ENCODE results near the gene ZNF441. TPM values are rescaled to one million over a fixed set of nuclear protein-coding genes. Genes with fewer than 3 reads are reported as not detected.

ZNF441 gene
- total and polyA plus RNA-seq, 2 of the 4 experiments (the other 2 are of a cell fraction): 2.8 to 9.7 TPM

DNA sequence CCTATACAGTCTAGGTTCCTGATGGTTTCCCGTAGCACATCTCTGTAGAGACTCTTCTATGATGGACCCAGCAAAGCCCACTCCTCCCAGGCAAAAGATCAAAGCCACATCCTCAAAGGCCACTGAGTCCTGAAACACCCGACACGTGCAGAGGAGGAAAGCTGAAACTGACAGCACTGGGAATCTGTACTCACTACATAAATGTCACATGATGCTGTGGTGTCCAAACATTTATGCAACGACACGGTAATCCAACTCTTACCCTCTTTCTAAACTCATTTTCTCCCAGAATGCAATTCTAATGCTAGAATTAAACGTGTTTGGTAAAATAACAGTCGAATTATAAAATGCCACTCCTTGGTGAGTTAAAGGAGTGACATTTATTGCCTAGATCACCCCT is 7.0 kb upstream of the ZNF441 start:
- intact Hi-C loops (cut with micrococcal nuclease): no loop called here

More for the DNA sequence above, 7.0 kb upstream of the ZNF441 start:
- peaks cover 9% of the 10 kb centered on the region; the same call in 1 of the 2 replicates for H3K9me3 ChIP-seq (ENCODE audit: control insufficient read depth, insufficient read depth, low read length)
- no peak overlapping the region for H3K23ac ChIP-seq (ENCODE audit: low read depth, low read length)
- no peaks in the 10 kb centered on the region for H4K20me1 ChIP-seq (ENCODE audit: insufficient read depth, low read length)
- no CpG with 5 or more reads among the region's 7 CpGs for WGBS, 2 experiments (ENCODE audit: extremely low coverage in 2 of 2, insufficient read length in 1 of 2)
- no peak overlapping the region for H3K14ac ChIP-seq (replicated peaks; ENCODE audit: low read depth, low read length)
- no peak overlapping the region for H2BK15ac ChIP-seq (ENCODE audit: low read depth, low read length)
- H2AFZ ChIP-seq (replicated peaks; ENCODE audit: low read length, poor library complexity): no peak overlapping the region
- H3K27me3 ChIP-seq (ENCODE audit: control insufficient read depth, insufficient read depth, low read length): no peaks in the 10 kb centered on the region
- no peak overlapping the region for H4K5ac ChIP-seq (ENCODE audit: low read depth, low read length)
- no peak overlapping the region for H4K8ac ChIP-seq (ENCODE audit: low read depth in 2 of 2, low read length in 2 of 2)
- DNase-seq: no peak
- no peak overlapping the region for H2AK5ac ChIP-seq (ENCODE audit: low read depth, low read length)
- H2BK120ac ChIP-seq (ENCODE audit: low read depth, low read length): no peak overlapping the region
- no peak overlapping the region for H3K4me2 ChIP-seq (ENCODE audit: low read depth, low read length)
- no peak overlapping the region for H2AK9ac ChIP-seq (replicated peaks; ENCODE audit: low read depth, low read length, poor library complexity)
- BruUV-seq (replicated peaks): no TSS peak
- no peaks in the 10 kb centered on the region for H3K36me3 ChIP-seq (ENCODE audit: control insufficient read depth, insufficient read depth, low read length)
- no peaks in the 10 kb centered on the region for H3K9me1 ChIP-seq (ENCODE audit: insufficient read depth, low read length)
- no peak overlapping the region for H3K4ac ChIP-seq (ENCODE audit: low read depth, low read length)
- dilution Hi-C loops (cut with HindIII; ENCODE audit: low sequenced_read_pairs, unreplicated experiment) (no loop called here), in situ Hi-C loops (cut with MboI; ENCODE audit: low sequenced_read_pairs) (no loop called here)
- H3K27ac ChIP-seq (ENCODE audit: insufficient read depth, low read length): no peak overlapping the region
- no peaks in the 10 kb centered on the region for H3K79me1 ChIP-seq (ENCODE audit: low read depth in 1 of 2, low read length in 2 of 2)
- H3K18ac ChIP-seq (ENCODE audit: low read depth, low read length): no peak overlapping the region
- H3K56ac ChIP-seq (ENCODE audit: extremely low read depth, insufficient read depth, low read length): no peak overlapping the region
- no peak overlapping the region for H2BK5ac ChIP-seq (ENCODE audit: low read depth, low read length, poor library complexity, severe bottlenecking)
- H4K91ac ChIP-seq (ENCODE audit: insufficient read depth, low read depth, low read length): no peak overlapping the region
- TF ChIP-seq MAFK (IDR thresholded peaks at IDR 0.05; ENCODE audit: low read depth, low read length) (no peak), MAZ (IDR thresholded peaks at IDR 0.05; ENCODE audit: borderline replicate concordance, low read depth, low read length) (no peak), BHLHE40 (IDR thresholded peaks at IDR 0.05; ENCODE audit: low read depth, low read length) (no peak)
- TF ChIP-seq, protein P1, sequence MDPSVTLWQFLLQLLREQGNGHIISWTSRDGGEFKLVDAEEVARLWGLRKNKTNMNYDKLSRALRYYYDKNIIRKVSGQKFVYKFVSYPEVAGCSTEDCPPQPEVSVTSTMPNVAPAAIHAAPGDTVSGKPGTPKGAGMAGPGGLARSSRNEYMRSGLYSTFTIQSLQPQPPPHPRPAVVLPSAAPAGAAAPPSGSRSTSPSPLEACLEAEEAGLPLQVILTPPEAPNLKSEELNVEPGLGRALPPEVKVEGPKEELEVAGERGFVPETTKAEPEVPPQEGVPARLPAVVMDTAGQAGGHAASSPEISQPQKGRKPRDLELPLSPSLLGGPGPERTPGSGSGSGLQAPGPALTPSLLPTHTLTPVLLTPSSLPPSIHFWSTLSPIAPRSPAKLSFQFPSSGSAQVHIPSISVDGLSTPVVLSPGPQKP (IDR thresholded peaks at IDR 0.05; ENCODE audit: borderline replicate concordance, low read depth, low read length): no peak
- no peak overlapping the region for H2BK20ac ChIP-seq (ENCODE audit: low read depth, low read length)
- CTCF ChIA-PET: no interaction called here
- no peak for ATAC-seq (ENCODE audit: low read depth)
- no peaks in the 10 kb centered on the region for H3K4me1 ChIP-seq (ENCODE audit: control insufficient read depth, insufficient read depth, low read length)
- POLR2A ChIA-PET (ENCODE audit: unreplicated experiment): no interaction called here
- H3K9ac ChIP-seq (ENCODE audit: low read depth, low read length): no peak overlapping the region
- H3K4me3 ChIP-seq (ENCODE audit: insufficient read depth, low read depth, low read length): no peak overlapping the region
